Type B pancreatic cell (in vitro differentiated cells): ENCODE results near the gene SIRT2. TPM values are rescaled to one million over a fixed set of nuclear protein-coding genes. Genes with fewer than 3 reads are reported as not detected.
"Not testable (repeated sequence)": the region's sequence is repeated elsewhere in the genome, so short reads cannot be mapped to it uniquely, and the experiment has no call there.

Source experiments
- DNase-seq: peaks from one replicate; pipeline ENCODE4 v3.0.0; 2021; ENCODE audit warnings: mixed read lengths; ENCODE audit not compliant: unreplicated experiment; ENCODE audit errors: extremely low spot score
- H3K27ac Mint-ChIP-seq: 2 replicates; pipeline ENCODE4 v1.8.0; 2021; ENCODE audit warnings: mild to moderate bottlenecking, mixed read lengths
- H3K27me3 Mint-ChIP-seq: 2 replicates; pipeline ENCODE4 v1.8.0; 2021; ENCODE audit warnings: mixed read lengths
- H3K36me3 Mint-ChIP-seq: 2 replicates; pipeline ENCODE4 v1.8.0; 2021; ENCODE audit warnings: mixed read lengths
- H3K4me1 Mint-ChIP-seq: one replicate; pipeline ENCODE4 v1.8.0; 2021; ENCODE audit warnings: mixed read lengths; ENCODE audit not compliant: unreplicated experiment
- H3K4me3 Mint-ChIP-seq: 2 replicates; pipeline ENCODE4 v1.8.0; 2021; ENCODE audit warnings: mild to moderate bottlenecking, mixed read lengths
- H3K9me3 Mint-ChIP-seq: 2 replicates; pipeline ENCODE4 v1.8.0; 2021; ENCODE audit warnings: mixed read lengths
- total RNA-seq: library from RNA; stranded (reverse); gene quantifications from 2 replicates; pipeline ENCODE4 v1.2.1, GENCODE V29; 2021; ENCODE audit warnings: low replicate concordance
- TF ChIP-seq, protein P1 (sequence below): fragments of 200-600 bp; sonication (generic); conservative IDR thresholded peaks from 2 replicates; pipeline ENCODE4 v1.5.0; 2021; ENCODE audit warnings: antibody characterized with exemption, mild to moderate bottlenecking

The SIRT2 gene
- total RNA-seq, 1 donor from 2014 or later: 46.0 TPM

DNA sequence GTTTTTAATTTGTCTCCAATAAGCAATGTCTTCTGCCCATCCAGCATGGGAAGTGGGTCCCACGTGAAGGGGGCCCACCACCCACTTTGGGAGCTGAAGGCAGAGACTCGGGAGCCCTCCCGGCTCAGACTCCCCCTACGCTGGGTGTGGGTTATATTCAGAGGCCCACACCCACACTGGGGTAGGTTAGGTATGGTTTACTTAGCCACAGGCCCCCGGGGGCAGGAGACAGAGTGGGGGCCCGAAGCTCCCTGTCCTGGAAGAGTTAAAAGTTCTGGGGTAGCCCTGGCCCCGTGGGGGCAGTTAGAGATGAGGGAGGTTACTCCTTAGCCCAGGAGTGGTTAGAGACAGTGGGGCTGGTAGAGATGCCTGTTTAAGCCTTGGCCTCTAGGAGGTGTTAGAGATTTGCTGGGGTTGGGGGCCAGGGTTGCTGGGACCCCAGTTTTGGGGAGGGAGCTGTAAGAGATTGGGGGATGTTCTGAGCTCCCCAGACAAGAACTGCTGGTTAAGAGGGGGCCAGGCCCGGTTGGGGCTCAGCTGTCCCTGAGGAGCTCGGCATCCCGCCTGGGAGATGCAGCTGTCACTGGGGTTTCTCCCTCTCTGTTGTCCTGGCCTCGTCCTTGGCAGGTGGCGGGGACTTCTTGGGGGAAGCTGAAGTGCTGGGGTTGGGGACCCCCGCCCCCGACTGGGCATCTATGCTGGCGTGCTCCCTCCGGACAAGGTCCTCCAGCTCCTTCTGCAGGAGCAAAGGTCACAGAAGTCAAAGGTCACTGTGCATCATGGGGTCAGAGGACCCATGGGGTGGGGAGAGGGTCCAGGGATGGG is 20.6 kb downstream of the SIRT2 start:
- Mint-ChIP-seq H3K4me1 (peaks cover 4% of the 10 kb centered on the region), H3K36me3 (no peaks in the 10 kb centered on the region), H3K9me3 (no peaks in the 10 kb centered on the region), H3K4me3 (no peak overlapping the region), H3K27ac (peak overlapping the region; percentile 15), H3K27me3 (no peaks in the 10 kb centered on the region)
- no peak for DNase-seq
- TF ChIP-seq, protein P1, sequence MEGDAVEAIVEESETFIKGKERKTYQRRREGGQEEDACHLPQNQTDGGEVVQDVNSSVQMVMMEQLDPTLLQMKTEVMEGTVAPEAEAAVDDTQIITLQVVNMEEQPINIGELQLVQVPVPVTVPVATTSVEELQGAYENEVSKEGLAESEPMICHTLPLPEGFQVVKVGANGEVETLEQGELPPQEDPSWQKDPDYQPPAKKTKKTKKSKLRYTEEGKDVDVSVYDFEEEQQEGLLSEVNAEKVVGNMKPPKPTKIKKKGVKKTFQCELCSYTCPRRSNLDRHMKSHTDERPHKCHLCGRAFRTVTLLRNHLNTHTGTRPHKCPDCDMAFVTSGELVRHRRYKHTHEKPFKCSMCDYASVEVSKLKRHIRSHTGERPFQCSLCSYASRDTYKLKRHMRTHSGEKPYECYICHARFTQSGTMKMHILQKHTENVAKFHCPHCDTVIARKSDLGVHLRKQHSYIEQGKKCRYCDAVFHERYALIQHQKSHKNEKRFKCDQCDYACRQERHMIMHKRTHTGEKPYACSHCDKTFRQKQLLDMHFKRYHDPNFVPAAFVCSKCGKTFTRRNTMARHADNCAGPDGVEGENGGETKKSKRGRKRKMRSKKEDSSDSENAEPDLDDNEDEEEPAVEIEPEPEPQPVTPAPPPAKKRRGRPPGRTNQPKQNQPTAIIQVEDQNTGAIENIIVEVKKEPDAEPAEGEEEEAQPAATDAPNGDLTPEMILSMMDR: no peak

DNA sequence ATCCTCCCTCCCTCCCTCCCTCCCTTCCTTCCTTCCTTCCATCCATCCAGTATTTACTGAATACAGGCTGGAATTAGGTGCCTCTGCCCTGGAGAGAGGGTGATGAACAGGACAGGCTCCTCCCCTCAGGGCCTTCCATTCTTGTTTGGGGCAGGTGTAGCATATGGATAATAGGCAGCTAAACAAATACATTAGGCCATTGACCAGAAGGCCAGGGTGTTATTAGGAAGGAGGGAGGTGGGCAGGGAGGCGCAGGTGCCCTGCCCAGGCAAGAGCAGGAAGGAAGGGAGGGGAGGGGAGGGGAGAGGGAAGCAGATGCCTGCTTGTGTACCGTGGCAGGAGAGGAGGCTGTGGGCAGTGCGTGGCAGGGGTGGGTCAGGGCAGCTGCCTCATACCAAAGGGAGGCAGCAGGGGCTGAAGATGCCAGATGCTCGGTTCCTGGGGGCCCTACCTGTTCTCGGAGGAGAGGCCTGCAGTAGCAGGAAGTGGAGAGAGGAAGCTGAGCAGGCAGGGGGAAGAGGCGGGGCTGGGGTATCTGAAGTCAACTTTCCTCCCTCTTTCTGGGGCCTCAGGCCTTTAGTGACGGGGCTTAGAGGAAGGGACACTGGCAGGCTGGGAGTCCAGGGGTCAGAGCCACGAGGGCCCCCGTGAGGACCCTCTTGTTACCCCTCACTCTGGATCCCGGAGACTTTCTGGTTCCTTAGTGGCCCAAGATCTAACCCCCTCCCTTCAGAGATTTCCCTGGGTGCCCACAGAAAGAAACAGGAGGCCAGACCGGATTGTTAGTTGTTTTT is 21.4 kb downstream of the SIRT2 start, which contains the start of gene RINL:
RINL (minus strand) TSS at position 495 of the 794 bp plus-strand sequence. CDS start 1,533 bp downstream, outside the sequence.
- peak within 1 kb of the TSS; percentile 15 for H3K27ac Mint-ChIP-seq
- H3K4me3 Mint-ChIP-seq: no peak within 1 kb of the TSS
- H3K4me1 Mint-ChIP-seq: peaks cover 4% of the 10 kb centered on the region
- no peaks in the 10 kb centered on the region for H3K27me3 Mint-ChIP-seq
- no peaks in the 10 kb centered on the region for H3K9me3 Mint-ChIP-seq
- no peak for DNase-seq
- H3K36me3 Mint-ChIP-seq: no peaks in the 10 kb centered on the region
- TF ChIP-seq, protein P1: no peak

DNA sequence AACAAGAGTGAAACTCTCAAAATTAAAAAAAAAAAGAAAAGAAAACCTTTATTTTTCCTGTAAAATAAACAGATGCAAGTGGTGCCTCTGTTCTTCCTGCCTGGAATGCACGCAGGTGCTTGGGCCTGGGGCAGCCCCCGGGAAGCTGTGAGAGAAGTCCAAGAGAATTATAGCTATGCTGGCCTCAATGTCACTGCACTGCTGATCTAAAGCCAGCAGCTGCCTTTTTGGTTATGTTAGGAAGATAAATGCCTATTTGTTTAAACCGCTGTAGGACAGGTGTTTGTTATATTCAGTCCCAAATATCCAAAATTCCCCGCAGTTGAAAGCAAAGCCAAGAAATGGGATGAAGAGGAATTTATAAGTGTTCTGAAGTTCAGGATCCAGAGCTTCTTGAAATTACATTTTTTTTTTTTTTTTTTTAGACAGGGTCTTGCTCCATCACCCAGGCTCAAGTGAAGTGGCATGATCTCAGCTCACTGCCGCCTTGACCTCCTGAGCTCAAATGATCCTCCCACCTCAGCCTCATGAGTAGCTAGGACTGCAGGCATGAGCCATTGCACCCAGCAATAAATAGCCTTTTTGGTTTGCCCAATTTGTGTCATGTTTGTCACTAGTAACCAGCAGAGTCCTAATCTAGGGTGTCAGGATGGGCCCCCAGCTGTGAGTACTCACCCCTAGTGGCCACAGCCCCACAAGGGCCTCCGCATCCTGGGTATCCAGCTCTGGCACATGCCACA is 23.6 kb downstream of the SIRT2 start:
- H3K4me1 Mint-ChIP-seq: peaks cover 4% of the 10 kb centered on the region
- TF ChIP-seq, protein P1: no peak
- H3K9me3 Mint-ChIP-seq: no peaks in the 10 kb centered on the region
- H3K4me3 Mint-ChIP-seq: no peak overlapping the region
- H3K36me3 Mint-ChIP-seq: no peaks in the 10 kb centered on the region
- no peak overlapping the region for H3K27ac Mint-ChIP-seq
- DNase-seq: no peak
- H3K27me3 Mint-ChIP-seq: no peaks in the 10 kb centered on the region

DNA sequence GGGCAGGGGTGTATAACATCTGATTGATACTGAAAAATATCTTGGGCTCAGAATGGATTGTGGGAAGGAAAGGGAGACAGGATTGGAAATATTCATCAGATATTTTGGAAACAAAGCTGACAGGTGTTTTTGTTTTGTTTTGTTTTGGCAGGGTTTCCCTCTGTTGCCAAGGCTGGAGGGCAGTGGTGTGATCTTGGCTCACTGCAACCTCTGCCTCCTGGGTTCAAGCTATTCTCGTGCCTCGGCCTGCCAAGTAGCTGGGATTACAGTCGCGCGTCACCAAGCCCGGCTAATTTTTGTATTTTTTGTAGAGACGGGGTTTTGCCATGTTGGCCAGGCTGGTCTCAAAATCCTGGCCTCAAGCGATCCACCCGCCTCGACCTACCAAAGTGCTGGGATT is 26.0 kb downstream of the SIRT2 start:
- not testable (repeated sequence) for H3K9me3 Mint-ChIP-seq, H3K4me1 Mint-ChIP-seq, DNase-seq, H3K27me3 Mint-ChIP-seq, H3K36me3 Mint-ChIP-seq, H3K4me3 Mint-ChIP-seq, H3K27ac Mint-ChIP-seq

DNA sequence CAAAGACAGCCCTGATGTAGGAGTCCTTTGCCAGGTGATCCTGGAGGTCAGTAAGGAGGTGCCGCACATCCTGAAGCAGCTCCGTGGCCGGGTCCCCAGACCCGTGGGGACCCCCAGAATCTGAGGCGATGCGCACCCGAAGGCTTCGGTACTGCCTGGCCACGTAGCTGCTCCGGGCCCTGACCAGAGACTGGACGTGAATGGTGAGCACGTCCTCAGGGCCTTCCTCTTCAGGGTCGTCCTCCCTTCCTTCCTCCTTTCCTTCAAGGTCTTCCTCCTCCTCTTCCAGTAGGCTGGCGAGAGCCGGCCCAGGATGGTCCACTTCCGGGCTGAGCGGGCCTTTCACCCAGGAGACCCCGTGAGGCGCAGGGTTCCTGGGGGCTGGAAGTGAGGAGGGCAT is 28.8 kb downstream of the SIRT2 start:
- Mint-ChIP-seq H3K36me3 (no peaks in the 10 kb centered on the region), H3K9me3 (no peaks in the 10 kb centered on the region), H3K27me3 (peaks cover 4% of the 10 kb centered on the region), H3K4me3 (no peak overlapping the region), H3K4me1 (peaks cover 4% of the 10 kb centered on the region), H3K27ac (no peak overlapping the region)
- DNase-seq: no peak
- TF ChIP-seq, protein P1: no peak
